Lower leg skin (tissue), 3 donors: Measurements from ENCODE around the gene CDR2.

ENCODE experiments used
- POLR2A ChIP-seq, 2 donors: fragments of 450-650 bp; IDR thresholded peaks; one replicate each; pipeline ENCODE4 v1.6.1; 2016 to 2017; ENCODE audit warnings: antibody characterized with exemption in 2 of 2, mild to moderate bottlenecking in 1 of 2, moderate library complexity in 1 of 2
- TF ChIP-seq, protein P1 (sequence below), 3 donors: fragments of 450-650 bp; IDR thresholded peaks; one replicate each; pipeline ENCODE4 v1.5.1; 2016; ENCODE audit warnings: antibody characterized with exemption in 3 of 3, mild to moderate bottlenecking in 3 of 3, moderate library complexity in 2 of 3

DNA sequence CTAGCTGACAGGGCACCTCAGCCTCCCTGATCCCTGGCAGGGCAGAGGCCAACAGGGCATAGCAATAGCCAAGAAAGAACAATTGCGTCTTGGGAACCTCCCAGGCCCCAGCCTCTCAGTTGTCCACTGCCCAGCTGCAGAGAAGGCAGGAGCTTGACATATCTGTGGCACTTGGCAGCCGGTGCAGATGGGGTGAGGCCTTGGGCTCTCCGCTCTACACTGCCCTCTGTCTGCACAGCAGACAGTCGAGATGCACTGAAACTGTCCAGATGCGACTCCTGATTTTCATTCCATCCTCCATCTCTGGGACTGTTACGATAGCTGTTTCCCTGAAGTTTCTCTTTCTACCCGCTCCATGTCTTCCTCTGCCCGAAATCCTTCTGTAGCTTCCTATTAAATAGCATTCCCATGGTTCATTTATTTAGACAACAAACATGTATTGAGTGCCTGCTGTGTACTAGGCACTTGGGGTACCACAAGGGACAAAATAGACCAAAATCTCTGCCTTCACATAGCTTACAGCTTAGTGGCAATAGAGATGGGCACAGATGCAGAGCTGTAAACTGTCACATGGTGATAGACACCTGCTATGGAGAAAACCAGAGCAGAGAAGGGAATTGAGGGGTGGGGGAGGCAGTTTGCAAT, 73.9 kb downstream of the CDR2 start:
- TF ChIP-seq, protein P1, sequence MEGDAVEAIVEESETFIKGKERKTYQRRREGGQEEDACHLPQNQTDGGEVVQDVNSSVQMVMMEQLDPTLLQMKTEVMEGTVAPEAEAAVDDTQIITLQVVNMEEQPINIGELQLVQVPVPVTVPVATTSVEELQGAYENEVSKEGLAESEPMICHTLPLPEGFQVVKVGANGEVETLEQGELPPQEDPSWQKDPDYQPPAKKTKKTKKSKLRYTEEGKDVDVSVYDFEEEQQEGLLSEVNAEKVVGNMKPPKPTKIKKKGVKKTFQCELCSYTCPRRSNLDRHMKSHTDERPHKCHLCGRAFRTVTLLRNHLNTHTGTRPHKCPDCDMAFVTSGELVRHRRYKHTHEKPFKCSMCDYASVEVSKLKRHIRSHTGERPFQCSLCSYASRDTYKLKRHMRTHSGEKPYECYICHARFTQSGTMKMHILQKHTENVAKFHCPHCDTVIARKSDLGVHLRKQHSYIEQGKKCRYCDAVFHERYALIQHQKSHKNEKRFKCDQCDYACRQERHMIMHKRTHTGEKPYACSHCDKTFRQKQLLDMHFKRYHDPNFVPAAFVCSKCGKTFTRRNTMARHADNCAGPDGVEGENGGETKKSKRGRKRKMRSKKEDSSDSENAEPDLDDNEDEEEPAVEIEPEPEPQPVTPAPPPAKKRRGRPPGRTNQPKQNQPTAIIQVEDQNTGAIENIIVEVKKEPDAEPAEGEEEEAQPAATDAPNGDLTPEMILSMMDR (IDR thresholded peaks at IDR 0.05), result no peak
- no peak for TF ChIP-seq POLR2A (IDR thresholded peaks at IDR 0.05)
